WTC11 (cell line): Measurements from ENCODE around the gene C1orf232.

Experiments
- CBFB ChIP-seq: sonication (generic); formaldehyde crosslinking; IDR thresholded peaks from 2 replicates; pipeline ENCODE4 v1.8.1; 2022; ENCODE audit warnings: mild to moderate bottlenecking, low read depth, missing genetic modification reagents
- OVOL2 ChIP-seq: fragments of 250-450 bp; sonication (Bioruptor Pico); IDR thresholded peaks from 2 replicates; pipeline ENCODE4 v1.9.0; 2021; ENCODE audit warnings: mild to moderate bottlenecking, borderline replicate concordance
- RORB ChIP-seq: fragments of 250-450 bp; sonication (Bioruptor Pico); IDR thresholded peaks from 2 replicates; pipeline ENCODE4 v1.9.0; 2021; ENCODE audit warnings: mild to moderate bottlenecking
- SMAD4 ChIP-seq: sonication (generic); formaldehyde crosslinking; IDR thresholded peaks from 2 replicates; pipeline ENCODE4 v1.8.0; 2022; ENCODE audit warnings: mild to moderate bottlenecking, missing genetic modification reagents
- TF ChIP-seq, protein P1 (sequence below): fragments of 200-600 bp; IDR thresholded peaks from 2 replicates; pipeline ENCODE4 v1.8.0; 2022; ENCODE audit warnings: antibody characterized with exemption
- TF ChIP-seq, protein P2 (sequence below): sonication (generic); formaldehyde crosslinking; IDR thresholded peaks from 2 replicates; pipeline ENCODE4 v1.8.1; 2022; ENCODE audit warnings: mild to moderate bottlenecking, missing genetic modification reagents, moderate library complexity, borderline replicate concordance

DNA sequence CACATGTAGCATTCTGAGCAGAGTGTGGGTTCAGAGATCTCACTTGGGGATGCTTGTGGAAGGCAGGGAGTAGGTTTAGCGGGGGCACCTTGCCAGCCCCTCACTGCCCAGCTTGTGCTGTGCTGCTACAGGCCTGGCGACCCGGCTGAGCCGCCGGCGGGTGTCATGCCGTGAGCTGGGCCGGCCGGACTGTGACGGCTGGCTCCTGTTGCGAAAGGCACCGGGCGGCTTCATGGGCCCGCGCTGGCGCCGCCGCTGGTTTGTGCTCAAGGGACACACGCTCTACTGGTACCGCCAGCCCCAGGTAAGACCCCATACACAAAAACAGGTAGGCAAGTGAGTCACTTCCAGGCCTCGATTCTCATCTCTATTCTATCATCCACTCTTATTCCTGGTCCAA is 16.1 kb upstream of the C1orf232 start:
- TF ChIP-seq, protein P1, sequence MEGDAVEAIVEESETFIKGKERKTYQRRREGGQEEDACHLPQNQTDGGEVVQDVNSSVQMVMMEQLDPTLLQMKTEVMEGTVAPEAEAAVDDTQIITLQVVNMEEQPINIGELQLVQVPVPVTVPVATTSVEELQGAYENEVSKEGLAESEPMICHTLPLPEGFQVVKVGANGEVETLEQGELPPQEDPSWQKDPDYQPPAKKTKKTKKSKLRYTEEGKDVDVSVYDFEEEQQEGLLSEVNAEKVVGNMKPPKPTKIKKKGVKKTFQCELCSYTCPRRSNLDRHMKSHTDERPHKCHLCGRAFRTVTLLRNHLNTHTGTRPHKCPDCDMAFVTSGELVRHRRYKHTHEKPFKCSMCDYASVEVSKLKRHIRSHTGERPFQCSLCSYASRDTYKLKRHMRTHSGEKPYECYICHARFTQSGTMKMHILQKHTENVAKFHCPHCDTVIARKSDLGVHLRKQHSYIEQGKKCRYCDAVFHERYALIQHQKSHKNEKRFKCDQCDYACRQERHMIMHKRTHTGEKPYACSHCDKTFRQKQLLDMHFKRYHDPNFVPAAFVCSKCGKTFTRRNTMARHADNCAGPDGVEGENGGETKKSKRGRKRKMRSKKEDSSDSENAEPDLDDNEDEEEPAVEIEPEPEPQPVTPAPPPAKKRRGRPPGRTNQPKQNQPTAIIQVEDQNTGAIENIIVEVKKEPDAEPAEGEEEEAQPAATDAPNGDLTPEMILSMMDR: no peak
- no peak for TF ChIP-seq CBFB
- TF ChIP-seq RORB: no peak
- no peak for TF ChIP-seq OVOL2 (CRISPR knock-in tag)
- TF ChIP-seq, protein P2, sequence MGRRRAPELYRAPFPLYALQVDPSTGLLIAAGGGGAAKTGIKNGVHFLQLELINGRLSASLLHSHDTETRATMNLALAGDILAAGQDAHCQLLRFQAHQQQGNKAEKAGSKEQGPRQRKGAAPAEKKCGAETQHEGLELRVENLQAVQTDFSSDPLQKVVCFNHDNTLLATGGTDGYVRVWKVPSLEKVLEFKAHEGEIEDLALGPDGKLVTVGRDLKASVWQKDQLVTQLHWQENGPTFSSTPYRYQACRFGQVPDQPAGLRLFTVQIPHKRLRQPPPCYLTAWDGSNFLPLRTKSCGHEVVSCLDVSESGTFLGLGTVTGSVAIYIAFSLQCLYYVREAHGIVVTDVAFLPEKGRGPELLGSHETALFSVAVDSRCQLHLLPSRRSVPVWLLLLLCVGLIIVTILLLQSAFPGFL (CRISPR knock-in tag): no peak
- TF ChIP-seq SMAD4: no peak
